Endometrial microvascular endothelial cells (primary cell): ENCODE data around the gene HSPA12B. TPM values are rescaled to one million over a fixed set of nuclear protein-coding genes. Genes with fewer than 3 reads are reported as not detected.

Experiments
- in situ Hi-C: cut with HindIII; loops from 2 replicates; pipeline ENCODE4 v1.10.0; 2017; ENCODE audit warnings: low sequenced_read_pairs, low pct_unique_long_range_greater_than_20kb; ENCODE audit errors: inconsistent ontology term
- total RNA-seq: library from RNA; depleted of rRNA; stranded (reverse); fragments of >200 nt; gene quantifications from one replicate; pipeline ENCODE4 v1.2.3, GENCODE V29; 2015; ENCODE audit errors: inconsistent ontology term

The HSPA12B gene
- total RNA-seq, 1 donor from 2014 or later = 10.9 TPM

- in situ Hi-C loops = no loop called here
Observed at GRCh38 chr20:3743251-3743650, 10.8 kb downstream of the HSPA12B start.

GRCh38 chr20:3744037-3744436, 11.6 kb downstream of the HSPA12B start:
- in situ Hi-C loops = no loop called here

GRCh38 chr20:3744806-3745685, 12.6 kb downstream of the HSPA12B start:
- in situ Hi-C loops = no loop called here

- in situ Hi-C loops = no loop called here
Observed at GRCh38 chr20:3745686-3746173, 13.2 kb downstream of the HSPA12B start.

- in situ Hi-C loops = no loop called here
Observed at GRCh38 chr20:3747471-3747870, 15.0 kb downstream of the HSPA12B start.

- in situ Hi-C loops = no loop called here
Observed at GRCh38 chr20:3748073-3748472, 15.6 kb downstream of the HSPA12B start.

- in situ Hi-C loops = no loop called here
Observed at GRCh38 chr20:3749087-3749688, 16.7 kb downstream of the HSPA12B start.

GRCh38 chr20:3749689-3750531, 17.4 kb downstream of the HSPA12B start:
- in situ Hi-C loops = no loop called here

- in situ Hi-C loops = no loop called here
Observed at GRCh38 chr20:3751305-3751674, 18.8 kb downstream of the HSPA12B start.

- in situ Hi-C loops = no loop called here
Observed at GRCh38 chr20:3751675-3752385, 19.3 kb downstream of the HSPA12B start.

- in situ Hi-C loops = no loop called here
Observed at GRCh38 chr20:3752386-3752759, 19.9 kb downstream of the HSPA12B start.

GRCh38 chr20:3753098-3753497, 20.6 kb downstream of the HSPA12B start:
- in situ Hi-C loops = no loop called here

- in situ Hi-C loops = no loop called here
Observed at GRCh38 chr20:3753501-3754275, 21.2 kb downstream of the HSPA12B start.

GRCh38 chr20:3754276-3754630, 21.8 kb downstream of the HSPA12B start:
- in situ Hi-C loops = no loop called here

GRCh38 chr20:3755269-3755668, 22.8 kb downstream of the HSPA12B start:
- in situ Hi-C loops = no loop called here

- in situ Hi-C loops = no loop called here
Observed at GRCh38 chr20:3755814-3756480, 23.5 kb downstream of the HSPA12B start.

GRCh38 chr20:3757268-3757667, 24.8 kb downstream of the HSPA12B start:
- in situ Hi-C loops = no loop called here

GRCh38 chr20:3758566-3758965, 26.1 kb downstream of the HSPA12B start:
- in situ Hi-C loops = no loop called here
